Measurements from ENCODE around the gene SETMAR. TPM values are rescaled to one million over a fixed set of nuclear protein-coding genes. Genes with fewer than 3 reads are reported as not detected.

Gene SETMAR
- total and polyA plus RNA-seq, 2 of the 8 experiments (the other 6 are each of a cell fraction or from before 2014, with no cell fraction given), result 16.1 to 25.3 TPM

DNA sequence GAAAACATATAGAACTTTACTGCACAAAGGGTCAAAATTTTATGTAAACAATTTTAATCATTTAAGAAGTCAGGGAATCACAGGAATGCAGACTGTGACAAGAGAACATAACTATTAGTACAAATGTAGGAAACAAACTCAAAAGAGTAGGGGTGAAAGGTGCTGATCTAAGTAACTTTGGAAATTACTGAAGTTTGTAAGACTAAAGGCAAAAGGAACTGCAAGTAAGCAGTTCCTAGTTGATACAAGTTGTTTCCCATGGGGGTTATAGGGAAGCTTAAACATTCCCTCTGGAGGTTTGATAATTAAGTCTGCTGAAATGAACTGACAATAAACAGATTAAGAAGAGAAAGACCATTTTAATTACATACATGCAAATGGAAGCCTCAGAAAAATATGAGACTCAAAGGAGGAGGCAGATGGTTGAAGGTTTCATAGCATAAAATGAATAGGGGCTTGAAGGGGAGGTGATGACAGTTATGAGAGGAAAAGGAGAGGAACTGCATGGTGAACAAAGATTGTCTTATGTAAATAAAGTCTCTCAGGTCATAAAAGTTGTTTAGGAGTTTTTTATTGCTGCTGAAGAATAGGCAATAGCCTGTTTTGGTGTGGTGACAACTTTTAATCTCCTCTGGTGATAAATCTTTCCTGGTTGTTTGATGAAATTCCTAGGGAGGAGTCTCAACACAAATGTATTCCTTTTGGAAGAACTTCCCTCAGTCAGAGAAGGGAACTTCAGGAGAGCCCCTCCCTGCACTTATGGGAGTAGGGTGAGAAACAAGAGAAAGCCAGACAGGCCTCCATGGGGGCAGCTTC lies 17.1 kb downstream of the SETMAR start:
- no peak overlapping the region for H3K18ac ChIP-seq (ENCODE audit: extremely low read depth, low read length)
- 0 out of 7 replicates have a peak, but pooled peaks cover 0 to 2% (median 0%) of the 10 kb centered on the region in 4 experiments for H3K4me1 ChIP-seq (replicated peaks in 1 of 4; ENCODE audit: control insufficient read depth in 3 of 4, insufficient read depth in 4 of 4, low read length in 3 of 4)

More for the DNA sequence above, 17.1 kb downstream of the SETMAR start:
- Histone ChIP-seq H2BK15ac (ENCODE audit: low read length) (no peak overlapping the region), H3K36me3 (ENCODE audit: control insufficient read depth in 2 of 4, insufficient read depth in 4 of 4, low read length in 3 of 4) (peaks cover 3 to 18% (median 10%) of the 10 kb centered on the region in 4 experiments; a peak in 5 of 8 replicates), H2BK120ac (replicated peaks; ENCODE audit: low read depth, low read length) (no peak overlapping the region), H4K8ac (ENCODE audit: extremely low read depth, insufficient read depth, low read length) (no peak overlapping the region), H4K5ac (ENCODE audit: insufficient read length, low read depth, low read length) (no peak overlapping the region), H3K56ac (replicated peaks; ENCODE audit: insufficient read length, low read depth, low read length) (no peak overlapping the region), H3K4ac (replicated peaks; ENCODE audit: insufficient read length, low read depth, low read length) (no peak overlapping the region), H3K14ac (ENCODE audit: insufficient read length) (no peak overlapping the region), H2BK5ac (ENCODE audit: low read depth, low read length) (no peak overlapping the region), H3K9me3 (ENCODE audit: insufficient read depth in 2 of 2, low read depth in 1 of 2, low read length in 1 of 2) (no peaks in the 10 kb centered on the region), H4K20me1 (replicated peaks in 1 of 2; ENCODE audit: control insufficient read depth in 1 of 2, insufficient read depth in 2 of 2, low read length in 2 of 2) (no peaks in the 10 kb centered on the region), H3K23ac (ENCODE audit: insufficient read length) (no peak overlapping the region), H3K27me3 (replicated peaks in 1 of 4; ENCODE audit: control insufficient read depth in 3 of 4, extremely low read depth in 1 of 4, insufficient read depth in 3 of 4, low read length in 3 of 4) (no peaks in the 10 kb centered on the region), H2AFZ (ENCODE audit: low read length) (no peak overlapping the region), H2BK12ac (ENCODE audit: low read depth, low read length) (no peak overlapping the region), H3K23me2 (ENCODE audit: low read depth, low read length) (no peaks in the 10 kb centered on the region), H3K4me3 (ENCODE audit: extremely low read depth in 1 of 4, insufficient read depth in 2 of 4, low read depth in 3 of 4, low read length in 4 of 4) (no peak overlapping the region), H2BK20ac (ENCODE audit: low read length) (no peak overlapping the region), H3K4me2 (ENCODE audit: insufficient read depth in 1 of 2, low read depth in 2 of 2, low read length in 2 of 2) (no peak overlapping the region), H3K79me2 (ENCODE audit: control insufficient read depth in 1 of 2, insufficient read depth in 2 of 2, low read length in 2 of 2) (no peaks in the 10 kb centered on the region), H4K91ac (replicated peaks; ENCODE audit: insufficient read length, low read length) (no peak overlapping the region), H2AK5ac (ENCODE audit: low read depth, low read length) (no peak overlapping the region), H3K9ac (replicated peaks in 1 of 4; ENCODE audit: extremely low read depth in 1 of 4, low read depth in 3 of 4, low read length in 3 of 4) (no peak overlapping the region), H3K27ac (ENCODE audit: low read depth, low read length) (no peak overlapping the region), H3K79me1 (ENCODE audit: low read depth, low read length) (no peaks in the 10 kb centered on the region)
- FAIRE-seq, result no peak
- CTCF ChIA-PET (ENCODE audit: partially characterized antibody), result interaction anchor here (1.3 kb wide), 1 partner anchor 15 kb away, joined by 4 read pairs; no protein-coding TSS in a partner anchor
- DNase-seq (ENCODE audit: low read depth in 1 of 2, low spot score in 2 of 2), result no peak
- TF ChIP-seq SIX5 (IDR thresholded peaks at IDR 0.05; ENCODE audit: low read depth, low read length) (no peak), SRF (IDR thresholded peaks at IDR 0.05; ENCODE audit: low read depth, low read length) (no peak), SIN3A (conservative IDR thresholded peaks at IDR 0.05 in 1 of 2, IDR thresholded peaks at IDR 0.05 in 1 of 2; ENCODE audit: low read depth in 1 of 2, low read length in 2 of 2) (no peak), PHF8 (conservative IDR thresholded peaks at IDR 0.05; ENCODE audit: low read depth, low read length) (no peak), SP4 (IDR thresholded peaks at IDR 0.05; ENCODE audit: low read length) (no peak), ZNF274 (IDR thresholded peaks at IDR 0.05; ENCODE audit: borderline replicate concordance, extremely low read depth, low read length) (no peak), POLR2A (IDR thresholded peaks at IDR 0.05; ENCODE audit: control extremely low read depth in 1 of 2, low read depth in 2 of 2, low read length in 2 of 2) (no peak), RNF2 (IDR thresholded peaks at IDR 0.05; ENCODE audit: borderline replicate concordance, low read depth, low read length, missing control alignments, poor library complexity, severe bottlenecking) (no peak)
- POLR2A ChIA-PET (ENCODE audit: partially characterized antibody), result no interaction called here
